HepG2 (cell line): ENCODE data around the gene MAD2L2. TPM values are rescaled to one million over a fixed set of nuclear protein-coding genes. Genes with fewer than 3 reads are reported as not detected.

Experiments used
- ATAC-seq: fragments of 200-7000 bp; cut with Tn5 transposase; 3 replicates; pipeline ENCODE4 v1.9.1; 2020; ENCODE audit warnings: mild to moderate bottlenecking, moderate library complexity
- BruUV-seq: library from RNA; stranded (reverse); fragments of 400-500 nt; replicated peaks from 2 replicates; lab custom pipeline; 2021; lab: Mats Ljungman, UMichigan
- CTCF ChIA-PET: fragments of 300-600 bp; formaldehyde crosslinking; extraction: SDS; loops from one replicate; lab custom pipeline; 2021; ENCODE audit warnings: low total read pairs, inconsistent platforms, low intra/inter-chr PET ratio; lab: Yijun Ruan, JAX
- POLR2A ChIA-PET: fragments of 350-600 bp; sonication (Branson Sonifier 250); formaldehyde crosslinking; loops from one replicate; lab custom pipeline; 2020; ENCODE audit warnings: antibody characterized with exemption, inconsistent platforms; lab: Yijun Ruan, JAX
- DNase-seq: peaks from one replicate; pipeline ENCODE4 v3.0.0-alpha.2; 2015; ENCODE audit warnings: low spot score
- FAIRE-seq: peaks from 3 replicates; lab custom pipeline; 2011; peaks lifted over from hg19 to GRCh38; lab: Jason Lieb, UNC
- H2AFZ ChIP-seq: one replicate; pipeline ENCODE4 v1.6.1; 2011; ENCODE audit warnings: low read length, inconsistent platforms
- H3K27ac ChIP-seq: fragments of 300-600 bp; 3 replicates; pipeline ENCODE4 v1.8.0; 2011; ENCODE audit warnings: mixed run types, mild to moderate bottlenecking, mixed read lengths, low read length, inconsistent platforms; ENCODE audit not compliant: insufficient read depth; ENCODE audit errors: extremely low read length
- H3K27me3 ChIP-seq, 2 experiments: fragments of 200-600 bp in 1 of 2; 2 replicates in 1 of 2; 3 replicates in 1 of 2; pipeline versions ENCODE4 v1.6.0 to v1.8.0; 2011; ENCODE audit warnings: low read length in 2 of 2, mild to moderate bottlenecking in 2 of 2, moderate library complexity in 2 of 2, inconsistent platforms in 1 of 2; ENCODE audit not compliant: insufficient read depth in 2 of 2, control insufficient read depth in 1 of 2
- H3K36me3 ChIP-seq, 2 experiments: fragments of 200-600 bp in 1 of 2; replicated peaks in 1 of 2; 2 replicates in 1 of 2; 3 replicates in 1 of 2; pipeline versions ENCODE4 v1.5.1 to v1.8.0; 2011; ENCODE audit warnings: low read length in 2 of 2, inconsistent platforms in 1 of 2; ENCODE audit not compliant: insufficient read depth in 2 of 2, control insufficient read depth in 1 of 2
- H3K4me1 ChIP-seq: 2 replicates; pipeline ENCODE4 v1.5.1; 2012; ENCODE audit warnings: low read length, inconsistent platforms; ENCODE audit not compliant: insufficient read depth
- H3K4me2 ChIP-seq: 2 replicates; pipeline ENCODE4 v1.6.0; 2011; ENCODE audit warnings: low read depth, low read length, inconsistent platforms
- H3K4me3 ChIP-seq, 3 experiments: fragments of 200-600 bp in 1 of 3; sonication (generic), shearing (Covaris generic) in 1 of 3; replicated peaks in 1 of 3; 2 replicates each; pipeline ENCODE4 v1.5.1; 2011 to 2016; ENCODE audit warnings: low read length in 3 of 3, inconsistent platforms in 2 of 3, low read depth in 2 of 3, mild to moderate bottlenecking in 2 of 3, control low read depth in 1 of 3, mixed read lengths in 1 of 3; ENCODE audit not compliant: insufficient read depth in 1 of 3
- H3K79me2 ChIP-seq: one replicate; pipeline ENCODE4 v1.6.1; 2011; ENCODE audit warnings: low read length, inconsistent platforms; ENCODE audit not compliant: insufficient read depth
- H3K9ac ChIP-seq: 2 replicates; pipeline ENCODE4 v1.6.0; 2011; ENCODE audit warnings: mild to moderate bottlenecking, low read depth, low read length, inconsistent platforms; ENCODE audit not compliant: insufficient read depth
- H3K9me3 ChIP-seq: 2 replicates; pipeline ENCODE4 v1.5.1; 2012; ENCODE audit warnings: mild to moderate bottlenecking, low read length
- H4K20me1 ChIP-seq: 2 replicates; pipeline ENCODE4 v1.6.0; 2011; ENCODE audit warnings: inconsistent platforms, mild to moderate bottlenecking, low read length, moderate library complexity; ENCODE audit not compliant: insufficient read depth
- DPF2 ChIP-seq: sonication (generic); formaldehyde crosslinking; IDR thresholded peaks from 2 replicates; pipeline ENCODE4 v1.4.0; 2020; ENCODE audit warnings: mild to moderate bottlenecking, low read depth, missing genetic modification reagents, borderline replicate concordance
- FOXO1 ChIP-seq: sonication (generic); formaldehyde crosslinking; IDR thresholded peaks from 2 replicates; pipeline ENCODE4 v1.4.0; 2020; ENCODE audit warnings: missing genetic modification reagents
- GMEB2 ChIP-seq: IDR thresholded peaks from 2 replicates; pipeline ENCODE4 v1.6.1; 2016; ENCODE audit warnings: missing biosample characterization, missing genetic modification reagents, low read depth
- SIX1 ChIP-seq: sonication (generic); formaldehyde crosslinking; IDR thresholded peaks from 2 replicates; pipeline ENCODE4 v1.4.0; 2020; ENCODE audit warnings: missing genetic modification reagents, borderline replicate concordance
- ZBTB33 ChIP-seq: sonication (generic); formaldehyde crosslinking; IDR thresholded peaks from 2 replicates; pipeline ENCODE4 v1.4.0; 2020; ENCODE audit warnings: missing genetic modification reagents
- ZNF782 ChIP-seq: sonication (generic); formaldehyde crosslinking; IDR thresholded peaks from 2 replicates; pipeline ENCODE4 v1.4.0; 2020; ENCODE audit warnings: missing genetic modification reagents, mild to moderate bottlenecking, borderline replicate concordance
- ZNF790 ChIP-seq: sonication (generic); formaldehyde crosslinking; IDR thresholded peaks from 2 replicates; pipeline ENCODE4 v1.8.0; 2022; ENCODE audit warnings: missing genetic modification reagents, mild to moderate bottlenecking, borderline replicate concordance
- ZNF850 ChIP-seq: sonication (generic); formaldehyde crosslinking; conservative IDR thresholded peaks from 2 replicates; pipeline ENCODE4 v1.9.0; 2021; ENCODE audit warnings: mild to moderate bottlenecking, missing genetic modification reagents
- WGBS: methylation state at CpG from one replicate; pipeline ENCODE4 v1.1.6; 2017; ENCODE audit warnings: low lambda C conversion rate; 5-methylcytosine and 5-hydroxymethylcytosine counted together
- in situ Hi-C: cut with HindIII; loops from 2 replicates; pipeline ENCODE4 v1.10.0; 2017; ENCODE audit warnings: low pct_unique_long_range_greater_than_20kb; ENCODE audit not compliant: extremely low pct_ligation_motif_present
- intact Hi-C: fragments of 100-400 bp; cut with micrococcal nuclease; formaldehyde crosslinking; loops from one replicate; pipeline ENCODE4 v1.10.0; 2022; ENCODE audit not compliant: unreplicated experiment
- polyA plus RNA-seq, 8 experiments: library from polyadenylated mRNA; depleted of rRNA in 3 of 8; stranded (reverse) in 7 of 8; unstranded in 1 of 8; fragments of >200 nt; fragmentation: Illumina TruSeq in 4 of 8; extraction: Trizol in 4 of 8; gene quantifications; 2 replicates each; pipeline versions ENCODE4 v1.2.1 to v1.2.3, GENCODE V29; 2011 to 2016; ENCODE audit warnings: low read depth in 4 of 8, missing spikeins in 1 of 8, mixed read lengths in 1 of 8; ENCODE audit not compliant: insufficient read depth in 1 of 8
- total RNA-seq, 5 experiments: library from RNA; depleted of rRNA; stranded (reverse); fragments of >200 nt; fragmentation: Illumina TruSeq; extraction: Trizol; gene quantifications; 2 replicates each; pipeline ENCODE4 v1.2.3, GENCODE V29; 2016; ENCODE audit warnings: low read depth in 1 of 5
- TF ChIP-seq, protein P1 (sequence below): sonication (generic); formaldehyde crosslinking; IDR thresholded peaks from 2 replicates; pipeline ENCODE4 v1.5.1; 2020; ENCODE audit warnings: missing genetic modification reagents, mild to moderate bottlenecking, borderline replicate concordance

Gene MAD2L2
- total and polyA plus RNA-seq, 2 of the 13 experiments (the other 11 are each of a cell fraction or from before 2014, with no cell fraction given) = 51.8 to 53.8 TPM

DNA sequence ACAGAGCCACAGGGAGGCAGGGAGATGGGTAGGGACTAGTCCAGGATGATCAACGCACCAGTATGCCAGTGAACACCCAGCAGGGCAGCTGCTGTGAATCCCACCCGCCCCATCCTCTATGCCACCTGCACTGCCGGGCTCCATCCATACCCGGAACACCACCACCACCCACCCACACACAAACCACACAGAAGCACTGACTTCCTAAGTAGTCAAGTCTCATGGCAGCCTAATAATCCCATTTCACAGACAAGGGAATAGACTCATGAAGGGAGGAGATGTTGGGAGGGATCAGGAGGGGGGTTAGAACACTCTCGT is 16.9 kb upstream of the MAD2L2 start:
- ATAC-seq (no peak), DNase-seq (no peak), FAIRE-seq (no peak)
- no peaks in the 10 kb centered on the region for H3K4me1 ChIP-seq
- no peaks in the 10 kb centered on the region for H3K9me3 ChIP-seq
- in situ Hi-C loops (loop anchor here (10.0 kb wide), 1 partner anchor 57 kb away; no protein-coding TSS in a partner anchor), intact Hi-C loops (no loop called here)
- H3K27me3 ChIP-seq = peaks cover 12 to 63% of the 10 kb centered on the region in 2 experiments
- BruUV-seq = no TSS peak
- no peaks in the 10 kb centered on the region for H3K36me3 ChIP-seq
- no peak overlapping the region for H3K4me3 ChIP-seq
- H3K9ac ChIP-seq = no peak overlapping the region
- ChIA-PET POLR2A (no interaction called here), CTCF (no interaction called here)
- no peak overlapping the region for H3K4me2 ChIP-seq
- 0% methylated on average over 1 of the region's 5 CpGs for WGBS
- no peaks in the 10 kb centered on the region for H3K79me2 ChIP-seq
- H3K27ac ChIP-seq = no peak overlapping the region
- H4K20me1 ChIP-seq = no peaks in the 10 kb centered on the region
- TF ChIP-seq GMEB2 (CRISPR knock-in tag) (no peak), ZNF790 (CRISPR knock-in tag) (no peak), FOXO1 (CRISPR knock-in tag) (no peak), DPF2 (CRISPR knock-in tag) (no peak), ZNF850 (CRISPR knock-in tag) (no peak), ZNF782 (CRISPR knock-in tag) (no peak), ZBTB33 (CRISPR knock-in tag) (no peak), SIX1 (CRISPR knock-in tag) (no peak)
- TF ChIP-seq, protein P1, sequence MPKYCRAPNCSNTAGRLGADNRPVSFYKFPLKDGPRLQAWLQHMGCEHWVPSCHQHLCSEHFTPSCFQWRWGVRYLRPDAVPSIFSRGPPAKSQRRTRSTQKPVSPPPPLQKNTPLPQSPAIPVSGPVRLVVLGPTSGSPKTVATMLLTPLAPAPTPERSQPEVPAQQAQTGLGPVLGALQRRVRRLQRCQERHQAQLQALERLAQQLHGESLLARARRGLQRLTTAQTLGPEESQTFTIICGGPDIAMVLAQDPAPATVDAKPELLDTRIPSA (CRISPR knock-in tag) = no peak
- H2AFZ ChIP-seq = no peak overlapping the region
